HepG2 (cell line): ENCODE results near the gene SLC25A10. TPM values are rescaled to one million over a fixed set of nuclear protein-coding genes. Genes with fewer than 3 reads are reported as not detected.

ENCODE experiments used
- ATAC-seq: fragments of 200-7000 bp; cut with Tn5 transposase; 3 replicates; pipeline ENCODE4 v1.9.1; 2020; ENCODE audit warnings: mild to moderate bottlenecking, moderate library complexity
- BruUV-seq: library from RNA; stranded (reverse); fragments of 400-500 nt; replicated peaks from 2 replicates; lab custom pipeline; 2021; lab: Mats Ljungman, UMichigan
- CTCF ChIA-PET: fragments of 300-600 bp; formaldehyde crosslinking; extraction: SDS; loops from one replicate; lab custom pipeline; 2021; ENCODE audit warnings: low total read pairs, inconsistent platforms, low intra/inter-chr PET ratio; lab: Yijun Ruan, JAX
- POLR2A ChIA-PET: fragments of 350-600 bp; sonication (Branson Sonifier 250); formaldehyde crosslinking; loops from one replicate; lab custom pipeline; 2020; ENCODE audit warnings: antibody characterized with exemption, inconsistent platforms; lab: Yijun Ruan, JAX
- DNase-seq: peaks from one replicate; pipeline ENCODE4 v3.0.0-alpha.2; 2015; ENCODE audit warnings: low spot score
- FAIRE-seq: peaks from 3 replicates; lab custom pipeline; 2011; peaks lifted over from hg19 to GRCh38; lab: Jason Lieb, UNC
- H2AFZ ChIP-seq: one replicate; pipeline ENCODE4 v1.6.1; 2011; ENCODE audit warnings: low read length, inconsistent platforms
- H3K27ac ChIP-seq: fragments of 300-600 bp; 3 replicates; pipeline ENCODE4 v1.8.0; 2011; ENCODE audit warnings: mixed run types, mild to moderate bottlenecking, mixed read lengths, low read length, inconsistent platforms; ENCODE audit not compliant: insufficient read depth; ENCODE audit errors: extremely low read length
- H3K27me3 ChIP-seq, 2 experiments: fragments of 200-600 bp in 1 of 2; 2 replicates in 1 of 2; 3 replicates in 1 of 2; pipeline versions ENCODE4 v1.6.0 to v1.8.0; 2011; ENCODE audit warnings: low read length in 2 of 2, mild to moderate bottlenecking in 2 of 2, moderate library complexity in 2 of 2, inconsistent platforms in 1 of 2; ENCODE audit not compliant: insufficient read depth in 2 of 2, control insufficient read depth in 1 of 2
- H3K36me3 ChIP-seq, 2 experiments: fragments of 200-600 bp in 1 of 2; replicated peaks in 1 of 2; 2 replicates in 1 of 2; 3 replicates in 1 of 2; pipeline versions ENCODE4 v1.5.1 to v1.8.0; 2011; ENCODE audit warnings: low read length in 2 of 2, inconsistent platforms in 1 of 2; ENCODE audit not compliant: insufficient read depth in 2 of 2, control insufficient read depth in 1 of 2
- H3K4me1 ChIP-seq: 2 replicates; pipeline ENCODE4 v1.5.1; 2012; ENCODE audit warnings: low read length, inconsistent platforms; ENCODE audit not compliant: insufficient read depth
- H3K4me2 ChIP-seq: 2 replicates; pipeline ENCODE4 v1.6.0; 2011; ENCODE audit warnings: low read depth, low read length, inconsistent platforms
- H3K4me3 ChIP-seq, 3 experiments: fragments of 200-600 bp in 1 of 3; sonication (generic), shearing (Covaris generic) in 1 of 3; replicated peaks in 1 of 3; 2 replicates each; pipeline ENCODE4 v1.5.1; 2011 to 2016; ENCODE audit warnings: low read length in 3 of 3, inconsistent platforms in 2 of 3, low read depth in 2 of 3, mild to moderate bottlenecking in 2 of 3, control low read depth in 1 of 3, mixed read lengths in 1 of 3; ENCODE audit not compliant: insufficient read depth in 1 of 3
- H3K79me2 ChIP-seq: one replicate; pipeline ENCODE4 v1.6.1; 2011; ENCODE audit warnings: low read length, inconsistent platforms; ENCODE audit not compliant: insufficient read depth
- H3K9ac ChIP-seq: 2 replicates; pipeline ENCODE4 v1.6.0; 2011; ENCODE audit warnings: mild to moderate bottlenecking, low read depth, low read length, inconsistent platforms; ENCODE audit not compliant: insufficient read depth
- H3K9me3 ChIP-seq: 2 replicates; pipeline ENCODE4 v1.5.1; 2012; ENCODE audit warnings: mild to moderate bottlenecking, low read length
- H4K20me1 ChIP-seq: 2 replicates; pipeline ENCODE4 v1.6.0; 2011; ENCODE audit warnings: inconsistent platforms, mild to moderate bottlenecking, low read length, moderate library complexity; ENCODE audit not compliant: insufficient read depth
- AGO2 ChIP-seq: fragments of 200-400 bp; formaldehyde crosslinking; optimal IDR thresholded peaks from 2 replicates; pipeline ENCODE3; 2017; ENCODE audit warnings: mild to moderate bottlenecking, low read depth, low read length, moderate library complexity
- AKAP8 ChIP-seq: sonication (generic); formaldehyde crosslinking; IDR thresholded peaks from 2 replicates; pipeline ENCODE4 v1.5.1; 2020; ENCODE audit warnings: mild to moderate bottlenecking, missing genetic modification reagents
- BORCS8-MEF2B ChIP-seq: sonication (generic); formaldehyde crosslinking; IDR thresholded peaks from 2 replicates; pipeline ENCODE4 v1.8.0; 2022; ENCODE audit warnings: mild to moderate bottlenecking, missing genetic modification reagents
- JARID2 ChIP-seq: sonication (generic); formaldehyde crosslinking; IDR thresholded peaks from 2 replicates; pipeline ENCODE4 v1.8.1; 2023; ENCODE audit warnings: missing genetic modification reagents, inconsistent platforms; ENCODE audit not compliant: insufficient replicate concordance
- KDM3A ChIP-seq: IDR thresholded peaks from 2 replicates; pipeline ENCODE4 v1.6.1; 2018; ENCODE audit warnings: low read depth, missing compliant biosample characterization
- KMT2B ChIP-seq: IDR thresholded peaks from 2 replicates; pipeline ENCODE4 v1.6.1; 2016; ENCODE audit warnings: missing genetic modification reagents, missing compliant biosample characterization
- NAIF1 ChIP-seq: sonication (generic); formaldehyde crosslinking; IDR thresholded peaks from 2 replicates; pipeline ENCODE4 v1.5.0; 2020; ENCODE audit warnings: mild to moderate bottlenecking, missing genetic modification reagents, borderline replicate concordance
- NPAS2 ChIP-seq: sonication (generic); formaldehyde crosslinking; IDR thresholded peaks from 2 replicates; pipeline ENCODE4 v1.8.0; 2022; ENCODE audit warnings: mild to moderate bottlenecking, missing genetic modification reagents, borderline replicate concordance
- RFXANK ChIP-seq: IDR thresholded peaks from 2 replicates; pipeline ENCODE4 v1.6.1; 2016
- SAFB2 ChIP-seq: sonication (generic); formaldehyde crosslinking; IDR thresholded peaks from 2 replicates; pipeline ENCODE4 v1.5.1; 2020; ENCODE audit warnings: missing genetic modification reagents, low read depth, mild to moderate bottlenecking, borderline replicate concordance
- TBP ChIP-seq: sonication (generic); formaldehyde crosslinking; IDR thresholded peaks from 2 replicates; pipeline ENCODE4 v1.5.0; 2020; ENCODE audit warnings: missing genetic modification reagents
- TCF7 ChIP-seq: sonication (generic); IDR thresholded peaks from 2 replicates; pipeline ENCODE4 v1.6.1; 2016; ENCODE audit warnings: antibody characterized with exemption, low read depth
- ZEB1 ChIP-seq: IDR thresholded peaks from 2 replicates; pipeline ENCODE4 v1.6.1; 2012; ENCODE audit warnings: mild to moderate bottlenecking, low read depth, inconsistent platforms; ENCODE audit not compliant: insufficient replicate concordance
- ZFY ChIP-seq: sonication (generic); formaldehyde crosslinking; IDR thresholded peaks from 2 replicates; pipeline ENCODE4 v1.4.0; 2020; ENCODE audit warnings: missing genetic modification reagents
- ZNF431 ChIP-seq: sonication (generic); formaldehyde crosslinking; IDR thresholded peaks from 2 replicates; pipeline ENCODE4 v1.9.0; 2022; ENCODE audit warnings: missing genetic modification reagents, low read depth, mild to moderate bottlenecking, borderline replicate concordance
- ZSCAN12 ChIP-seq: sonication (generic); formaldehyde crosslinking; IDR thresholded peaks from 2 replicates; pipeline ENCODE4 v1.9.0; 2021; ENCODE audit warnings: mild to moderate bottlenecking, missing genetic modification reagents
- WGBS: methylation state at CpG from one replicate; pipeline ENCODE4 v1.1.6; 2017; ENCODE audit warnings: low lambda C conversion rate; 5-methylcytosine and 5-hydroxymethylcytosine counted together
- in situ Hi-C: cut with HindIII; loops from 2 replicates; pipeline ENCODE4 v1.10.0; 2017; ENCODE audit warnings: low pct_unique_long_range_greater_than_20kb; ENCODE audit not compliant: extremely low pct_ligation_motif_present
- intact Hi-C: fragments of 100-400 bp; cut with micrococcal nuclease; formaldehyde crosslinking; loops from one replicate; pipeline ENCODE4 v1.10.0; 2022; ENCODE audit not compliant: unreplicated experiment
- polyA plus RNA-seq, 8 experiments: library from polyadenylated mRNA; depleted of rRNA in 3 of 8; stranded (reverse) in 7 of 8; unstranded in 1 of 8; fragments of >200 nt; fragmentation: Illumina TruSeq in 4 of 8; extraction: Trizol in 4 of 8; gene quantifications; 2 replicates each; pipeline versions ENCODE4 v1.2.1 to v1.2.3, GENCODE V29; 2011 to 2016; ENCODE audit warnings: low read depth in 4 of 8, missing spikeins in 1 of 8, mixed read lengths in 1 of 8; ENCODE audit not compliant: insufficient read depth in 1 of 8
- total RNA-seq, 5 experiments: library from RNA; depleted of rRNA; stranded (reverse); fragments of >200 nt; fragmentation: Illumina TruSeq; extraction: Trizol; gene quantifications; 2 replicates each; pipeline ENCODE4 v1.2.3, GENCODE V29; 2016; ENCODE audit warnings: low read depth in 1 of 5
- TF ChIP-seq, protein P1 (sequence below): sonication (generic); formaldehyde crosslinking; IDR thresholded peaks from 2 replicates; pipeline ENCODE4 v1.4.0; 2020; ENCODE audit warnings: low read depth, missing genetic modification reagents
- TF ChIP-seq, protein P2 (sequence below): IDR thresholded peaks from 2 replicates; pipeline ENCODE4 v1.6.1; 2018; ENCODE audit warnings: missing genetic modification reagents, mild to moderate bottlenecking, missing compliant biosample characterization
- TF ChIP-seq, protein P3 (sequence below): sonication (generic); formaldehyde crosslinking; IDR thresholded peaks from 2 replicates; pipeline ENCODE4 v1.5.0; 2020; ENCODE audit warnings: mild to moderate bottlenecking, missing genetic modification reagents

The SLC25A10 gene
- total and polyA plus RNA-seq, 2 of the 13 experiments (the other 11 are each of a cell fraction or from before 2014, with no cell fraction given) = 46.5 to 140 TPM

DNA sequence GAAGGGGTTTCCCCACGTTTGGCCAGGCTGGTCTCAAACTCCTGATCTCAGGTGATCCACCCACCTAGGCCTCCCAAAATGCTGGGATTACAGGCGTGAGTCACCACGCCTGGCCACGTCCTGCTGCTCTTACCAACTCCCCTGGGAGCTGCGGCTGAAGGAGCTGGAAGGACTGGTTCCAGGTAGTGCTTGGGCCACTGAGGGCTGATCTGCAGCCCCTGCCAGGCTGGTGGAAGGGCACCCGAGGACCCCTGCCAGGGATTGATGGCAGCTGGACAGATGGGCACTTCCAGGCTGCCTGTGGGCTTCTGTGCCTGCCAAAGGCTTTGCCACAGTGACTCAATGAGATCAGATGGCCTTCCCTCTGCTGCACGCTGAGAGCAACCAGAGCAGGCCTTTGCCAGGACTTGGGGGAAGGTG lies 48.0 kb upstream of the SLC25A10 start:
- peaks cover 45% of the 10 kb centered on the region for H3K4me1 ChIP-seq
- no peak overlapping the region for H3K27ac ChIP-seq
- DNase-seq (no peak), ATAC-seq (no peak), FAIRE-seq (no peak)
- H3K4me2 ChIP-seq = no peak overlapping the region
- no peak overlapping the region for H3K4me3 ChIP-seq
- ChIA-PET CTCF (no interaction called here), POLR2A (interaction anchor here (1.0 to 6.3 kb wide), 4 partner anchors 11 to 50 kb away, joined by 4 to 54 read pairs (median 6); partner anchors contain the start of genes ARL16, HGS and MRPL12)
- H3K79me2 ChIP-seq = peaks cover 30% of the 10 kb centered on the region
- no TSS peak for BruUV-seq
- no peaks in the 10 kb centered on the region; a peak in 1 of 5 replicates for H3K27me3 ChIP-seq
- no peak overlapping the region for H3K9ac ChIP-seq
- intact Hi-C loops = no loop called here
- H3K36me3 ChIP-seq = peaks cover 1 to 8% of the 10 kb centered on the region in 2 experiments; a peak in 2 of 5 replicates
- 84% methylated on average over 6 of the region's 7 CpGs for WGBS
- in situ Hi-C loops = no loop called here
- H3K9me3 ChIP-seq = no peaks in the 10 kb centered on the region
- no peaks in the 10 kb centered on the region for H4K20me1 ChIP-seq
- H2AFZ ChIP-seq = no peak overlapping the region
- TF ChIP-seq BORCS8-MEF2B (CRISPR knock-in tag) (no peak), NAIF1 (CRISPR knock-in tag) (no peak), TCF7 (no peak), AGO2 (peak; percentile 93), ZNF431 (CRISPR knock-in tag) (no peak), SAFB2 (CRISPR knock-in tag) (no peak), KDM3A (CRISPR knock-in tag) (no peak), ZEB1 (no peak), NPAS2 (CRISPR knock-in tag) (no peak), AKAP8 (CRISPR knock-in tag) (peak; percentile 27; the same call in 1 of the 2 replicates), ZFY (CRISPR knock-in tag) (peak; percentile 32; the same call in 1 of the 2 replicates), TBP (CRISPR knock-in tag) (no peak), ZSCAN12 (CRISPR knock-in tag) (no peak), KMT2B (CRISPR knock-in tag) (no peak), RFXANK (CRISPR knock-in tag) (no peak), JARID2 (CRISPR knock-in tag) (no peak)
- TF ChIP-seq, protein P1, sequence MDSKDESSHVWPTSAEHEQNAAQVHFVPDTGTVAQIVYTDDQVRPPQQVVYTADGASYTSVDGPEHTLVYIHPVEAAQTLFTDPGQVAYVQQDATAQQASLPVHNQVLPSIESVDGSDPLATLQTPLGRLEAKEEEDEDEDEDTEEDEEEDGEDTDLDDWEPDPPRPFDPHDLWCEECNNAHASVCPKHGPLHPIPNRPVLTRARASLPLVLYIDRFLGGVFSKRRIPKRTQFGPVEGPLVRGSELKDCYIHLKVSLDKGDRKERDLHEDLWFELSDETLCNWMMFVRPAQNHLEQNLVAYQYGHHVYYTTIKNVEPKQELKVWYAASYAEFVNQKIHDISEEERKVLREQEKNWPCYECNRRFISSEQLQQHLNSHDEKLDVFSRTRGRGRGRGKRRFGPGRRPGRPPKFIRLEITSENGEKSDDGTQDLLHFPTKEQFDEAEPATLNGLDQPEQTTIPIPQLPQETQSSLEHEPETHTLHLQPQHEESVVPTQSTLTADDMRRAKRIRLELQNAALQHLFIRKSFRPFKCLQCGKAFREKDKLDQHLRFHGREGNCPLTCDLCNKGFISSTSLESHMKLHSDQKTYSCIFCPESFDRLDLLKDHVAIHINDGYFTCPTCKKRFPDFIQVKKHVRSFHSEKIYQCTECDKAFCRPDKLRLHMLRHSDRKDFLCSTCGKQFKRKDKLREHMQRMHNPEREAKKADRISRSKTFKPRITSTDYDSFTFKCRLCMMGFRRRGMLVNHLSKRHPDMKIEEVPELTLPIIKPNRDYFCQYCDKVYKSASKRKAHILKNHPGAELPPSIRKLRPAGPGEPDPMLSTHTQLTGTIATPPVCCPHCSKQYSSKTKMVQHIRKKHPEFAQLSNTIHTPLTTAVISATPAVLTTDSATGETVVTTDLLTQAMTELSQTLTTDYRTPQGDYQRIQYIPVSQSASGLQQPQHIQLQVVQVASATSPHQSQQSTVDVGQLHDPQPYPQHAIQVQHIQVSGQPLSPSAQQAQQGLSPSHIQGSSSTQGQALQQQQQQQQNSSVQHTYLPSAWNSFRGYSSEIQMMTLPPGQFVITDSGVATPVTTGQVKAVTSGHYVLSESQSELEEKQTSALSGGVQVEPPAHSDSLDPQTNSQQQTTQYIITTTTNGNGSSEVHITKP = no peak
- TF ChIP-seq, protein P2, sequence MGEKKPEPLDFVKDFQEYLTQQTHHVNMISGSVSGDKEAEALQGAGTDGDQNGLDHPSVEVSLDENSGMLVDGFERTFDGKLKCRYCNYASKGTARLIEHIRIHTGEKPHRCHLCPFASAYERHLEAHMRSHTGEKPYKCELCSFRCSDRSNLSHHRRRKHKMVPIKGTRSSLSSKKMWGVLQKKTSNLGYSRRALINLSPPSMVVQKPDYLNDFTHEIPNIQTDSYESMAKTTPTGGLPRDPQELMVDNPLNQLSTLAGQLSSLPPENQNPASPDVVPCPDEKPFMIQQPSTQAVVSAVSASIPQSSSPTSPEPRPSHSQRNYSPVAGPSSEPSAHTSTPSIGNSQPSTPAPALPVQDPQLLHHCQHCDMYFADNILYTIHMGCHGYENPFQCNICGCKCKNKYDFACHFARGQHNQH = no peak
- TF ChIP-seq, protein P3, sequence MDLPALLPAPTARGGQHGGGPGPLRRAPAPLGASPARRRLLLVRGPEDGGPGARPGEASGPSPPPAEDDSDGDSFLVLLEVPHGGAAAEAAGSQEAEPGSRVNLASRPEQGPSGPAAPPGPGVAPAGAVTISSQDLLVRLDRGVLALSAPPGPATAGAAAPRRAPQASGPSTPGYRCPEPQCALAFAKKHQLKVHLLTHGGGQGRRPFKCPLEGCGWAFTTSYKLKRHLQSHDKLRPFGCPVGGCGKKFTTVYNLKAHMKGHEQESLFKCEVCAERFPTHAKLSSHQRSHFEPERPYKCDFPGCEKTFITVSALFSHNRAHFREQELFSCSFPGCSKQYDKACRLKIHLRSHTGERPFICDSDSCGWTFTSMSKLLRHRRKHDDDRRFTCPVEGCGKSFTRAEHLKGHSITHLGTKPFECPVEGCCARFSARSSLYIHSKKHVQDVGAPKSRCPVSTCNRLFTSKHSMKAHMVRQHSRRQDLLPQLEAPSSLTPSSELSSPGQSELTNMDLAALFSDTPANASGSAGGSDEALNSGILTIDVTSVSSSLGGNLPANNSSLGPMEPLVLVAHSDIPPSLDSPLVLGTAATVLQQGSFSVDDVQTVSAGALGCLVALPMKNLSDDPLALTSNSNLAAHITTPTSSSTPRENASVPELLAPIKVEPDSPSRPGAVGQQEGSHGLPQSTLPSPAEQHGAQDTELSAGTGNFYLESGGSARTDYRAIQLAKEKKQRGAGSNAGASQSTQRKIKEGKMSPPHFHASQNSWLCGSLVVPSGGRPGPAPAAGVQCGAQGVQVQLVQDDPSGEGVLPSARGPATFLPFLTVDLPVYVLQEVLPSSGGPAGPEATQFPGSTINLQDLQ (CRISPR knock-in tag) = no peak
